ENCODE measurements around the gene IFFO2.

IFFO2 gene

DNA sequence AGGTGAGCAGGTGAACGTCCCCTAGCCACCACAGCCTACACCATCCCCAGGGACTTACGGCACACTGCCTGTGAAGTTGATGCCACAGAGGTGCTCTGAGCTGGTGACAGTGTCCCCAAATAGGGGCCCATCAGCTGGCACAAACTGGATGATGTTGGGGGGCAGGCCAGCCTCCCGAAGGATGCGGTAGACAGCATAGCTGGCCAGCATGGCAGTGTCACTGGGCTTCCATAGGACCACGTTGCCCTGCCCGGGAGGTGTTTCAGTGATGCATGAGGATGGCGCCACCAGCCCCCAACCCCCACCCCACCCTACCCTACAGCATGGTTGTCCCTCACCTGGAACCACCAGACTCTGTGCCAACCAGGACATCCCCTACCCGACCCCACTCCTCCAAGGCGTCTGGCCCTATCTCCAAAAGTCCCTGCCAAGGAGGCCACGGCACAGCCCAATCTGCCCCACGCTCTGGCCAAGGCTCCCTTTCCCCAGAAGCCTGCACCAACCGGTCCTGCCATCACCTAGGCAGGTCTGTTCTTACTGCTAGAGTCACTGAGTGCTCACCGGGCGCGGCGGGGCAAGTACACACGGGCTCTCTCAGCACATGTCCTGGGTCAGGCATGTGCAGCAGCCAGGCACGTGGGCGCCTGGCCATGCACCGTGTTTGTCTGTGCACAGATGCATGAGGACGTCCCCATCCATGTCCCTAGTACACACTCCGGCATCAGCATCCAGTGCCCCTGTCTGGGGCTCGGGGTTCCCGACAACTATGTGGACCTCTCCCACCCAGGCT lies 74.6 kb downstream of the IFFO2 start:
- no peak overlapping the region for H3K4me2 ChIP-seq
- H4K20me1 ChIP-seq: peaks cover 0 to 44% (median 0%) of the 10 kb centered on the region in 11 experiments; a peak in 4 of 22 replicates
- H3K27ac ChIP-seq: no peak overlapping the region
- no peak overlapping the region for H3K4me3 ChIP-seq
- TF ChIP-seq Cebpa-rat (IDR thresholded peaks at IDR 0.05): no peak
- H3K4me1 ChIP-seq: no peaks in the 10 kb centered on the region
- peaks cover 16 to 52% (median 24%) of the 10 kb centered on the region in 11 experiments; a peak in 21 of 22 replicates for H3K36me3 ChIP-seq
- no peak overlapping the region for H3K9ac ChIP-seq
- no peaks in the 10 kb centered on the region for H3K27me3 ChIP-seq
- H3K9me3 ChIP-seq (replicated peaks in 1 of 11): no peaks in the 10 kb centered on the region

DNA sequence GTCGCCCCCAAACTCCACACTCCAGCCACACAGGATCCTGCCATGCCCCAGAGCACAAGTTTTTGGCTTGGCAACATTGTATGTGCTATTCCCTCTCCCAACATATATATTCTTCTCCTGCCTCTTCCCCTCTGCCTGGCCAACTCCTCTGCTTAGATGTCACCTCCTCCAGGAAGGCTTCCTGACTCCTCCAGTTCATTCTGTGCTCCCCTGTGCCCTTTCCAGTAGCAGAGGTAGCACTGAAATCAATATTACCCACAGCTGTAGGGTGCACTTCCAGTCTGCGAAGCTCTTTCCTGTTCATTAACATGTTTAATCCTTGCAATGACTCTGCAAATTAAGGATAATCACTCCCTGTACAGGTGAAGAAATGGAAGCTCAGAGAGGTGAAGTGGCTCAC lies 75.3 kb downstream of the IFFO2 start:
- H3K4me3 ChIP-seq: no peak overlapping the region
- H3K9ac ChIP-seq: no peak overlapping the region
- H4K20me1 ChIP-seq: peaks cover 0 to 42% (median 0%) of the 10 kb centered on the region in 11 experiments; a peak in 4 of 22 replicates
- H3K27me3 ChIP-seq: no peaks in the 10 kb centered on the region
- H3K9me3 ChIP-seq (replicated peaks in 1 of 11): no peaks in the 10 kb centered on the region
- H3K36me3 ChIP-seq: peaks cover 15 to 52% (median 26%) of the 10 kb centered on the region in 11 experiments; a peak in 21 of 22 replicates
- H3K27ac ChIP-seq: no peak overlapping the region
- no peaks in the 10 kb centered on the region for H3K4me1 ChIP-seq
- TF ChIP-seq Cebpa-rat (IDR thresholded peaks at IDR 0.05): no peak
- no peak overlapping the region for H3K4me2 ChIP-seq

DNA sequence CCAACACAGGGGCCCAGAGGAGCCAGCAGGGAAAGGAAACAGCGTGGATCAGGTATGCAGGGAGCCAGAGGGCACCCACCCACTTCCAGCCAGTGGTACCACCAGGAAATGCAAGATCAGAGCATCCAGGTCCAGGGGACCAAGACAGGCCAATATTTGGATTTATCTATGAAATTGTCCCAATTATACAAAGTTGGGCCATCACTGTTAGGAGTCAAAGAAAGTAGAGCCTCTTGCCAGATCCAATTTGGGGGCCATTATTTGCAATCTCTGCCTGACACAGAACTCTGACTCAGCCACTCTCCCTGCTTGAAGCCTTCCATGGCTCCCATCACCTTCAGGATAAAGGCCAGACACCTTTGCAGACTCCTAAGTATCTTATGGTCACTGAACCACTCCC lies 75.9 kb downstream of the IFFO2 start:
- Histone ChIP-seq H3K27me3 (no peaks in the 10 kb centered on the region), H4K20me1 (peaks cover 0 to 44% (median 0%) of the 10 kb centered on the region in 11 experiments; a peak in 5 of 22 replicates), H3K4me1 (no peaks in the 10 kb centered on the region), H3K4me2 (no peak overlapping the region), H3K36me3 (peaks cover 16 to 52% (median 24%) of the 10 kb centered on the region in 11 experiments; a peak in 21 of 22 replicates), H3K27ac (no peak overlapping the region), H3K9ac (no peak overlapping the region), H3K4me3 (no peak overlapping the region), H3K9me3 (replicated peaks in 1 of 11) (no peaks in the 10 kb centered on the region)
- no peak for TF ChIP-seq Cebpa-rat (IDR thresholded peaks at IDR 0.05)

DNA sequence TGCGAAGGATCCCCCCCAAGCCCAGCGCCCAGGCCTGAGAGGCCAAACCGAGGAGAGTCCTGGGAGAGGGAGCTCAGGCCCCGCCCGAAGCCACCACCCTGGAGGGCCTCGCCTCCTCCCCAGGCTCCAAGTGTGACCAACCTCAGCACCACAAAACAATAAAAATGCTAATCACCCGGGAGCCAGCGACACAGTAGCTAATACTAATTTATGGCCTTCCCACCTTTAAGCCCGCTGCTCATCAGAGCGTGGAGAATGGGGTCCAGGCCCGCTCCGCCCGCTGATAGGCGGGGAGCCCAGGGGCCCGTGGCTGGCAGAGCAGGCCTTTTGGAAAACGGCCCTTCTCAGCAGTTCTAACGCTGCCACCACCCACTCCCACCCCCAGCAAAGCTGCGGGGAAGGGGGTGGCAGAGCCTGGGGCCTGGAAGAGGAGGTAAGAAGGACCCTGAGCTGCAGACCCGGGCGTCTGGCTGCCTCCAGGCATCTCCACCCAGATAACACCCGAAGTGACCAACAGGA lies 76.6 kb downstream of the IFFO2 start:
- H3K9ac ChIP-seq: no peak overlapping the region
- no peaks in the 10 kb centered on the region for H3K4me1 ChIP-seq
- H3K27me3 ChIP-seq: no peaks in the 10 kb centered on the region
- no peak overlapping the region for H3K27ac ChIP-seq
- H3K36me3 ChIP-seq: peaks cover 16 to 52% (median 24%) of the 10 kb centered on the region in 11 experiments; a peak in 21 of 22 replicates
- no peak overlapping the region for H3K4me2 ChIP-seq
- H4K20me1 ChIP-seq: peaks cover 0 to 44% (median 2%) of the 10 kb centered on the region in 11 experiments; a peak in 6 of 22 replicates
- TF ChIP-seq Cebpa-rat (IDR thresholded peaks at IDR 0.05): no peak
- no peak overlapping the region for H3K4me3 ChIP-seq
- no peaks in the 10 kb centered on the region for H3K9me3 ChIP-seq (replicated peaks in 1 of 11)

DNA sequence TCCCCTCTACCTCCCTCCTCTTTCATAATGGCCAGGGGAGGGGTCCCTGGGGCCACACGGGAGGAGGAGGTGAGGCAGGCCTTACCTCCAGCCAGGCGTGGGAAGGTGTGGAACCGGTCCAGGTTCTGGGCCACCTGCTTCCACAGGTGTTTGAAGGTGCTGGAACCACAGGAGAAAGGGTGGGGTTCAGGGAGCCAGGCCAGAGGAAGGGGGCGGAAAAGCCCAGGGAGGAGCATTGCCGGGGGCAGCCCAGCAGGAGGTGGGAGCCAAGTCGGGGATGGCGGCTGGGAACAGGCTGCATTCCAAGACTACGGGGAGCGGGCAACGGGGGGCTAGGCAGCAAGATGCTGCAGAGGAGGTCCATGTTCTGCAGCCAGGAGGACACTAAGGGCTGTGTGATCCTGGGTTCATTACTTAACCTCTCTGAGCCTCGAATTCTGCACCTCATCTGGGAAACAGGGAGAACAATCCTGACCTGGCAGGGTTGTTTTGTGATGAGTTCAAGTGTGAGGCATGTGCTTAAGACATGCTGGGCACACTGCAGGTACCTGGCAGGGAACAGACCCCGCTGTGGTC lies 77.2 kb downstream of the IFFO2 start:
- Histone ChIP-seq H3K4me3 (no peak overlapping the region), H3K9me3 (replicated peaks in 1 of 11) (no peaks in the 10 kb centered on the region), H3K4me1 (no peaks in the 10 kb centered on the region), H3K27ac (no peak overlapping the region), H3K4me2 (no peak overlapping the region), H3K27me3 (no peaks in the 10 kb centered on the region), H3K36me3 (peaks cover 16 to 58% (median 27%) of the 10 kb centered on the region in 11 experiments; a peak in 21 of 22 replicates), H4K20me1 (peaks cover 0 to 39% (median 4%) of the 10 kb centered on the region in 11 experiments; a peak in 6 of 22 replicates), H3K9ac (no peak overlapping the region)
- no peak for TF ChIP-seq Cebpa-rat (IDR thresholded peaks at IDR 0.05)

DNA sequence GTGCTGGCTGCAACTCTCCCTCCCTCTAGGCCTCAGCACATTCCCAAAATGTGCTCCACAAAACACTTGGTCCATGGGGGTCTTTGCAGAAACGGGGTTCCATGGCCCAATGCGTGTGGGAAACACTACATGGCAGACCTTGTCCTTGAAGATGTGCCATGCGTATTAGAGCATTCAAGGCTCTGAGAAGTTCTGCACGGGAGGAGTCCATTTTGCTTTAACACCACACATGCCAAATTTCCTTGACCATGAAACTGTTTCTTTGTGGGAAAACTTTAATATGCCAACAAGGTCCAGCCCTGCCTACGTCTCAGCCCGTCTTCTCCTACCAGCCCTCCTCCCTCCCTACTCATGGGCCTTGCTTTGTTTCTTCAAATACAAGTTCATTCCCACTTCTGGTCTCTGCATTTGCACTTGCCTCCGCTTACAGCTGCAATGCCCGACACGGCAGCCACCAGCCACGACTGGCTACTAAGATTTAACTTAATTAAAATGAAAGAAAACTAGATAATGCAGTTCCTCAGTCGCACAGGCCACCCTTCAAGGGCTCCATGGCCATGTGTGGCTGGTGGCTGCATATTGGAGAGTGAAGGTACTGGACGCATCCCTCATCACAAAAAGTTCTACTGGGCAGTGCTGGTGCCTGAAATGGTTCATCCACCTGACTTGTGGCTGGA lies 77.8 kb downstream of the IFFO2 start:
- H4K20me1 ChIP-seq: peaks cover 0 to 35% (median 4%) of the 10 kb centered on the region in 11 experiments; a peak in 7 of 22 replicates
- H3K4me3 ChIP-seq: no peak overlapping the region
- H3K36me3 ChIP-seq: peaks cover 13 to 61% (median 31%) of the 10 kb centered on the region in 11 experiments; a peak in 21 of 22 replicates
- TF ChIP-seq Cebpa-rat (IDR thresholded peaks at IDR 0.05): no peak
- no peaks in the 10 kb centered on the region for H3K27me3 ChIP-seq
- no peak overlapping the region for H3K4me2 ChIP-seq
- H3K9me3 ChIP-seq (replicated peaks in 1 of 11): no peaks in the 10 kb centered on the region
- no peak overlapping the region for H3K27ac ChIP-seq
- H3K4me1 ChIP-seq: no peaks in the 10 kb centered on the region
- H3K9ac ChIP-seq: no peak overlapping the region

DNA sequence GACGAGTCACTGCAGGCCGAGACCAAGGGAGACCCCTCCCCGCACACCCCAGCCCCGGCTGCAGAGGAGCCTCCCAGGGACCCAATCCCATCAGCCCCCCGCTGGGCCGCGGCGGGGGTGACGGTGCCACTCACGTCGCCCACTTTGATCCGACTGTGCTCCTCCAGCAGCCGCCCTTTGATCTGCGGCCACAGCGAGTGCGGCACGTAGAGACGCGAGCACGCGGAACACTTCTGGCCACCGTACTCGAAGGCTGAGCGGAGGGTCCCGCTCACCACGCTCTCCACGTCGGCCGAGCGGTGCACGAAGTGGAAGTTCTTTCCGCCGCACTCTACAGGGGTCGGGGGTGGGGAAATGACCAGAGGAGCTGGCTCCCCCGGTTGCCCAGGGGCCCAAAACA lies 79.2 kb downstream of the IFFO2 start:
- Histone ChIP-seq H3K4me1 (no peaks in the 10 kb centered on the region; a peak in 1 of 20 replicates), H3K27ac (no peak overlapping the region)
- TF ChIP-seq Cebpa-rat (IDR thresholded peaks at IDR 0.05): no peak

DNA sequence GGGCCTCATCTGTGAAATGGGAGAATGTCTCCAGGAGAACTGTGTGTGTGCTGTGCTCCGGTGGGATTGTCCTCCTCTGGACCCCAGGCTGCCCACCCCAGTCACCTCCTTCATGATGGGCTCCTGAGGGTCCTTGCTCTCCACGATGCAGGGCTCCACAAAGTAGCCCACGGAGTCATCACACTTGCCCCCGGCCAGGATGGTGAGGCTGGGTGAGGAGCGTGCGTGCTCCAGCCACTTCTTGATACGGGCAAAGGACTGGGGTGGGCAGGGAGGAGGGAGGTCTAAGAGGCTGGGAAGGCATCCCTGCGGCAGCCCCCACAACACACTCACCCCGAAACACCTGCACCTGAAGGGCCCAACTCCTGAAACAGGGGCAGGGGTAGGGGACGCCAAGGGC lies 80.3 kb downstream of the IFFO2 start:
- H3K4me3 ChIP-seq: no peak overlapping the region
- no peak overlapping the region for H3K4me2 ChIP-seq
- H3K9ac ChIP-seq: no peak overlapping the region
- H3K27me3 ChIP-seq: no peaks in the 10 kb centered on the region
- H3K4me1 ChIP-seq: peaks cover 7 to 10% (median 9%) of the 10 kb centered on the region in 10 experiments
- peaks cover 0 to 60% (median 24%) of the 10 kb centered on the region in 11 experiments; a peak in 12 of 22 replicates for H3K36me3 ChIP-seq
- H4K20me1 ChIP-seq: peaks cover 0 to 26% (median 0%) of the 10 kb centered on the region in 11 experiments; a peak in 6 of 22 replicates
- H3K27ac ChIP-seq: no peak overlapping the region
- no peaks in the 10 kb centered on the region for H3K9me3 ChIP-seq (replicated peaks in 1 of 11)
- no peak for TF ChIP-seq Cebpa-rat (IDR thresholded peaks at IDR 0.05)

More for the DNA sequence above, 79.2 kb downstream of the IFFO2 start:
- H3K9ac ChIP-seq: no peak overlapping the region
- H3K4me3 ChIP-seq: no peak overlapping the region
- no peaks in the 10 kb centered on the region for H3K27me3 ChIP-seq
- H4K20me1 ChIP-seq: peaks cover 0 to 26% (median 0%) of the 10 kb centered on the region in 11 experiments; a peak in 6 of 22 replicates
- H3K9me3 ChIP-seq (replicated peaks in 1 of 11): no peaks in the 10 kb centered on the region
- H3K36me3 ChIP-seq: peaks cover 0 to 61% (median 24%) of the 10 kb centered on the region in 11 experiments; a peak in 16 of 22 replicates
- no peak overlapping the region for H3K4me2 ChIP-seq

DNA sequence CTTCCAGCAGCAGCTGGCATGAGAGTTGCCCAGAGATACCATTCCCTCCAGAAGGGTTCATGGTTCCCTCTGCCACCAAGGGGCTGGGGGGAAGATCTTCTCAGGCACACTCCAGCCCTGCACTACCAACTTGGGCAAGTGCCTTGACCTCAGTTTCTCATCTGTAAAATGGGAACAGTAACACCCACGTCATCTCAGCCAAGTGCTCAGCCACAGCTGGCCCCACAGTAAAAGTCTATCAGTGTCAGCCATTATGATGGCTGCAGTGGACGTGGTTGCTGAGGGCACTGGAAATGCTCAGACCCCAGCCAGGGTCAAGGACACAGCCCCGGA lies 80.7 kb downstream of the IFFO2 start:
- peaks cover 0 to 56% (median 24%) of the 10 kb centered on the region in 11 experiments; a peak in 11 of 22 replicates for H3K36me3 ChIP-seq
- no peak overlapping the region for H3K27ac ChIP-seq
- H4K20me1 ChIP-seq: peaks cover 0 to 26% (median 0%) of the 10 kb centered on the region in 11 experiments; a peak in 6 of 22 replicates
- TF ChIP-seq Cebpa-rat (IDR thresholded peaks at IDR 0.05): no peak
- H3K27me3 ChIP-seq: no peaks in the 10 kb centered on the region
- H3K9me3 ChIP-seq (replicated peaks in 1 of 11): no peaks in the 10 kb centered on the region
- H3K4me1 ChIP-seq: peaks cover 11 to 15% (median 14%) of the 10 kb centered on the region in 10 experiments
- H3K4me3 ChIP-seq: no peak overlapping the region
- H3K9ac ChIP-seq: no peak overlapping the region
- H3K4me2 ChIP-seq: no peak overlapping the region
